Measurements from ENCODE around the gene ZNF750.

Gene ZNF750

GRCh38 chr17:82839617-82840292 lies at the start of gene ZNF750:
TSS of gene ZNF750 (minus strand) at chr17:82840022. CDS start at chr17:82832454, 7,568 bp downstream.
- H3K4me3 ChIP-seq (ENCODE audit: low read depth, low read length) = no peak within 1 kb of the TSS
- TF ChIP-seq, protein P1, sequence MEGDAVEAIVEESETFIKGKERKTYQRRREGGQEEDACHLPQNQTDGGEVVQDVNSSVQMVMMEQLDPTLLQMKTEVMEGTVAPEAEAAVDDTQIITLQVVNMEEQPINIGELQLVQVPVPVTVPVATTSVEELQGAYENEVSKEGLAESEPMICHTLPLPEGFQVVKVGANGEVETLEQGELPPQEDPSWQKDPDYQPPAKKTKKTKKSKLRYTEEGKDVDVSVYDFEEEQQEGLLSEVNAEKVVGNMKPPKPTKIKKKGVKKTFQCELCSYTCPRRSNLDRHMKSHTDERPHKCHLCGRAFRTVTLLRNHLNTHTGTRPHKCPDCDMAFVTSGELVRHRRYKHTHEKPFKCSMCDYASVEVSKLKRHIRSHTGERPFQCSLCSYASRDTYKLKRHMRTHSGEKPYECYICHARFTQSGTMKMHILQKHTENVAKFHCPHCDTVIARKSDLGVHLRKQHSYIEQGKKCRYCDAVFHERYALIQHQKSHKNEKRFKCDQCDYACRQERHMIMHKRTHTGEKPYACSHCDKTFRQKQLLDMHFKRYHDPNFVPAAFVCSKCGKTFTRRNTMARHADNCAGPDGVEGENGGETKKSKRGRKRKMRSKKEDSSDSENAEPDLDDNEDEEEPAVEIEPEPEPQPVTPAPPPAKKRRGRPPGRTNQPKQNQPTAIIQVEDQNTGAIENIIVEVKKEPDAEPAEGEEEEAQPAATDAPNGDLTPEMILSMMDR (IDR thresholded peaks at IDR 0.05; ENCODE audit: low read depth, low read length) = no peak

DNA sequence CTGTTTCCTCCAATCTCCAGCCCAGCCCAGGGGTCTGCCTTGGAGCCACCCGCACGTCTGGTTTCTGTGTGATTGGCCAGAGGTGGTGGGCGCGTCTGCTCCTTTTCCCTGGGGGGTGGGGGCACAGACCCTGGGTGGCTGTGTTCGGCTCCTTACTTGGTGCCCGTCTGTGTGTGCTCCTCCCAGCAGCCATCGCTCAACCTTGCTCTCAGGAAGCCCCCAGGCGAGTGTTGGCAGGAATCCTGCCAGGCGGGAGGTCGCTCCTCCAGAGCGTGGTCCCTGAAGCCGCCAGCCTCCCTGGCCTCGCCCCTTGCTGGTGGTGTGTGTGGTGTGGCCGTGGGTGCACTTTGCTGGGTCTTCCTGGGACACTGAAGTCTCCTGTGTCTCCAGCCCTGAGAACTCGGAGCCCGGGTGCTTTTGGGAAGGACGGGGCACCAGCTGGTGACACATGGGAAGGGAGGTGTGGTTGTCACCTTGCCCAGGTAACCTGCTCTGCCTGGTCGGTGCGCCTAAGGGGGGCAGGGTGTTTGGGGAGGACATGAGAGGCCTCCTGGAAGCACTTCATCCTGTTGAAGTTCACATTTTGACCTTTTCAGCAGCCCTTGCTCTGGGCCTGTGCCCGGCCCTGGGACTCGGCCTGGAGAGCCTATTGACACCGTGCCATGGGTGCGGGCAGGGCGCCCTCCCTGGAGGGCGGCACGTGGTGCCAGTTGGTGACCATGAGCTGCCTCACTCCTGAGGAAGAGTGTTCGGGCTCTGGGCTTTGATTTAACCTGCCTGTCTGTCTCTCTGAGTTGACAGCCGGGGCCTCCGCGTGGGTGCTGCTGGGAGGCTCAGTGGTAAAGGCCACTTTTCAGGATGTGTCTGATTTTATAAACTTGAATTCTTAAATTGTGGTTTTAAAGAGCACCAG lies 49.0 kb upstream of the ZNF750 start:
- no peak overlapping the region for H3K4me3 ChIP-seq (ENCODE audit: low read depth, low read length)
- TF ChIP-seq, protein P1 (IDR thresholded peaks at IDR 0.05; ENCODE audit: low read depth, low read length) = no peak

DNA sequence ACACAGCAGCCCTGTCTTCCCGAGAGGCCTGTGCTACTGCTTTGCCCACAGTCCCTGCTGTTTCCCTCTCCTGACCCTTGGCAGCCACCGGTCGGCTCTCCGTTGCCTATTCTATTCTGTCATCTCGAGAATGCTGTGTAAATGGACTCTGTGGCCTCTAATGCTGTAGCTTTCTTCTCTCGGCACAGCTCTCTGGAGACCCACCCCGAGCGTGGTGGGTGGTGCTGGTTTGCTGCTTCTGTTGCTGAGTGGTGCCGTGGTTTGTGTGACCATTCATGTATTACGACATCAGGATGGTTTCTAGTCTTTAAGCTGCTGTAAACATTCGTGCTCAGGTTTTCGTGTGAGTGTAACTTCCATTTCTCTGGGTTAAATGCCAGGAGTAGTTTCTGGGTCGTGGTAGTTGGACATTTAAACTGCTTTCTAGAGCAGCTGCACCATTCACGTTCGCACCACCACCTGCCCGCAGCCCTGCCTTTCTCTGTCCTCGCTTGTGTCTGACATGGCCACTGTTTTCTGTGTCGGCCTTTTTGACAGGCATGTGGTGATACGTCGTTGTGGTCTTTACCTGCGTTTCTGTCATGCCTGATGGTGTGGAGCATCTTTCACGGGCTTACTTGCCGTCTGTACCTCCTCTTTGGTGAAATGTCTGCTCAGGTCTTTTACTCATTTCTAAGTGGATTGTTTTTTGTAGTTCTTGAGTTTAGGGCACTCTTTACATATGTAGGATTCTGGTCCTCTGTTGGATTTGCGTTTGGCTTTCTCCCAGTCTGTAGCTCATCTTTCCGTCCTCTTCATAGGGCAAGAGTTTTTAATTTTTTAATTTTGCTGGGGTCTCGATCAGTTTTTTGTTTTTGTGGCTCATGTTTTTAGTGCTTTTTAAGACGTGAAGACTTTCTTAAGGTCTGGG lies 47.7 kb upstream of the ZNF750 start:
- TF ChIP-seq, protein P1 (IDR thresholded peaks at IDR 0.05; ENCODE audit: low read depth, low read length) = no peak
- H3K4me3 ChIP-seq (ENCODE audit: low read depth, low read length) = no peak overlapping the region

GRCh38 chr17:82884970-82885353 lies 45.1 kb upstream of the ZNF750 start:
- TF ChIP-seq, protein P1 (IDR thresholded peaks at IDR 0.05; ENCODE audit: low read depth, low read length) = no peak
- no peak overlapping the region for H3K4me3 ChIP-seq (ENCODE audit: low read depth, low read length)

DNA sequence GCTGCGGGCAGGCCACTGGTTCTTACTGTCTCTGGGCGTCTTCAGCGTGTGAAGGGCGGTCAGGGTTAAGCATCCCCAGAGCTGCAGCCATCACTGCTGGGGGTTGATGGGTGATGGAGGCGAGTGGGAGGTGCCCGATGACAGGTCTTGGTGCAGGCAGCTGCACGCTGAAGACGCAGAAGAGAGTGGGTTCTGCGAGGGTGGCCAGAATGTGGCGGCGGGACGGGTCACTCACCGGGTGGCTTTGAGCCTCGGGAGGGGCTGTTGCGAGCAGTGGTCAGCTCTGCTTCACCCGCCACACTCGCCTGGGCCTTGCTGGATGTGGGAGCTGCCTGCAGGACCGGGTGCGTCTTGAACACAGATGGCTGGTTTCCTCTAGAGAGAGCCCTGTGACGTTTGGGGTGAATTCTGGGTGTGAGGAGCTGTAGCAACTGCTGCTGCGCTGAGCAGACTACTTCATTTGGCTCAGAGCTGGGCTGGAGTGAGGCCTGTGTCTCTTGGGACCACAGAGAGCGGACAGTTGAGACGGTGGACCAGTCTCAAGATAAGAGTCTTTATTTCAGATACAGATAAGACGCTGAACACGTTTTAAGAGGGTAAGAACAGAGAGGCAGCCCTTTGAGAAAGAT lies 44.6 kb upstream of the ZNF750 start:
- H3K4me3 ChIP-seq (ENCODE audit: low read depth, low read length) = no peak overlapping the region
- TF ChIP-seq, protein P1 (IDR thresholded peaks at IDR 0.05; ENCODE audit: low read depth, low read length) = no peak

GRCh38 chr17:82883419-82884031 lies 43.7 kb upstream of the ZNF750 start:
- H3K4me3 ChIP-seq (ENCODE audit: low read depth, low read length) = no peak overlapping the region
- TF ChIP-seq, protein P1 (IDR thresholded peaks at IDR 0.05; ENCODE audit: low read depth, low read length) = no peak
